ENCODE measurements around the gene PDXP.

DNA sequence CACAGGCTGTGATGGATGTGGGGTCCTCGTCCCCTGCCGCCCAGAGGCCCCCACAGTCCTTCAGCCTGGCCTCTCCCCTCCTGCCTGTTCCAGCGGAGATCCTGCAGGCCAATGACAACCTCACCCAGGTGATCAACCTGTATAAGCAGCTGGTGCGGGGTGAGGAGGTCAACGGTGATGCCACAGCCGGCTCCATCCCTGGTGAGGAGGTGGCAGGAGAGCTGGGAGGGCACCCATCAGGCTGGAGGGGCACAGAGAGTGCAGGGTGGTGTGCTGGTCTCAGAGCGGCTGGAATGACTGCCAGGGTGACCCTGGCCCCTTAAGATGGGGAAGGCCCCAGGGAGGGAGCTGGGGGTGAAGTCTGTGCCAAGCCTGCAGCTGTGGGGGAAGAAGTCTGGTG, 33.6 kb upstream of the PDXP start:
- TF ChIP-seq ISL1 (CRISPR knock-in tag; IDR thresholded peaks at IDR 0.05) (no peak), CSDC2 (CRISPR knock-in tag; IDR thresholded peaks at IDR 0.05) (no peak), RARB (CRISPR knock-in tag; IDR thresholded peaks at IDR 0.05) (no peak), PPARA (CRISPR knock-in tag; IDR thresholded peaks at IDR 0.05; ENCODE audit: borderline replicate concordance) (no peak), ZNF8 (CRISPR knock-in tag; IDR thresholded peaks at IDR 0.05) (no peak), ZFP30 (CRISPR knock-in tag; IDR thresholded peaks at IDR 0.05) (no peak), ZC3H10 (CRISPR knock-in tag; IDR thresholded peaks at IDR 0.05) (no peak), OSR1 (CRISPR knock-in tag; IDR thresholded peaks at IDR 0.05) (no peak), ARNTL (CRISPR knock-in tag; IDR thresholded peaks at IDR 0.05; ENCODE audit: borderline replicate concordance, low read depth) (no peak)
- TF ChIP-seq, protein P1, sequence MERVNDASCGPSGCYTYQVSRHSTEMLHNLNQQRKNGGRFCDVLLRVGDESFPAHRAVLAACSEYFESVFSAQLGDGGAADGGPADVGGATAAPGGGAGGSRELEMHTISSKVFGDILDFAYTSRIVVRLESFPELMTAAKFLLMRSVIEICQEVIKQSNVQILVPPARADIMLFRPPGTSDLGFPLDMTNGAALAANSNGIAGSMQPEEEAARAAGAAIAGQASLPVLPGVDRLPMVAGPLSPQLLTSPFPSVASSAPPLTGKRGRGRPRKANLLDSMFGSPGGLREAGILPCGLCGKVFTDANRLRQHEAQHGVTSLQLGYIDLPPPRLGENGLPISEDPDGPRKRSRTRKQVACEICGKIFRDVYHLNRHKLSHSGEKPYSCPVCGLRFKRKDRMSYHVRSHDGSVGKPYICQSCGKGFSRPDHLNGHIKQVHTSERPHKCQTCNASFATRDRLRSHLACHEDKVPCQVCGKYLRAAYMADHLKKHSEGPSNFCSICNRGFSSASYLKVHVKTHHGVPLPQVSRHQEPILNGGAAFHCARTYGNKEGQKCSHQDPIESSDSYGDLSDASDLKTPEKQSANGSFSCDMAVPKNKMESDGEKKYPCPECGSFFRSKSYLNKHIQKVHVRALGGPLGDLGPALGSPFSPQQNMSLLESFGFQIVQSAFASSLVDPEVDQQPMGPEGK (CRISPR knock-in tag; IDR thresholded peaks at IDR 0.05; ENCODE audit: borderline replicate concordance) = no peak
- TF ChIP-seq, protein P2, sequence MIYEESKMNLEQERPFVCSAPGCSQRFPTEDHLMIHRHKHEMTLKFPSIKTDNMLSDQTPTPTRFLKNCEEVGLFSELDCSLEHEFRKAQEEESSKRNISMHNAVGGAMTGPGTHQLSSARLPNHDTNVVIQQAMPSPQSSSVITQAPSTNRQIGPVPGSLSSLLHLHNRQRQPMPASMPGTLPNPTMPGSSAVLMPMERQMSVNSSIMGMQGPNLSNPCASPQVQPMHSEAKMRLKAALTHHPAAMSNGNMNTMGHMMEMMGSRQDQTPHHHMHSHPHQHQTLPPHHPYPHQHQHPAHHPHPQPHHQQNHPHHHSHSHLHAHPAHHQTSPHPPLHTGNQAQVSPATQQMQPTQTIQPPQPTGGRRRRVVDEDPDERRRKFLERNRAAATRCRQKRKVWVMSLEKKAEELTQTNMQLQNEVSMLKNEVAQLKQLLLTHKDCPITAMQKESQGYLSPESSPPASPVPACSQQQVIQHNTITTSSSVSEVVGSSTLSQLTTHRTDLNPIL (CRISPR knock-in tag; IDR thresholded peaks at IDR 0.05; ENCODE audit: low read depth) = no peak
- TF ChIP-seq, protein P3, sequence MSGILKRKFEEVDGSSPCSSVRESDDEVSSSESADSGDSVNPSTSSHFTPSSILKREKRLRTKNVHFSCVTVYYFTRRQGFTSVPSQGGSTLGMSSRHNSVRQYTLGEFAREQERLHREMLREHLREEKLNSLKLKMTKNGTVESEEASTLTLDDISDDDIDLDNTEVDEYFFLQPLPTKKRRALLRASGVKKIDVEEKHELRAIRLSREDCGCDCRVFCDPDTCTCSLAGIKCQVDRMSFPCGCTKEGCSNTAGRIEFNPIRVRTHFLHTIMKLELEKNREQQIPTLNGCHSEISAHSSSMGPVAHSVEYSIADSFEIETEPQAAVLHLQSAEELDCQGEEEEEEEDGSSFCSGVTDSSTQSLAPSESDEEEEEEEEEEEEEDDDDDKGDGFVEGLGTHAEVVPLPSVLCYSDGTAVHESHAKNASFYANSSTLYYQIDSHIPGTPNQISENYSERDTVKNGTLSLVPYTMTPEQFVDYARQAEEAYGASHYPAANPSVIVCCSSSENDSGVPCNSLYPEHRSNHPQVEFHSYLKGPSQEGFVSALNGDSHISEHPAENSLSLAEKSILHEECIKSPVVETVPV (CRISPR knock-in tag; IDR thresholded peaks at IDR 0.05) = no peak
